ENCODE results near the gene NUCB1.
"Not testable (repeated sequence)": the region's sequence is repeated elsewhere in the genome, so short reads cannot be mapped to it uniquely, and the experiment has no call there.

DNA sequence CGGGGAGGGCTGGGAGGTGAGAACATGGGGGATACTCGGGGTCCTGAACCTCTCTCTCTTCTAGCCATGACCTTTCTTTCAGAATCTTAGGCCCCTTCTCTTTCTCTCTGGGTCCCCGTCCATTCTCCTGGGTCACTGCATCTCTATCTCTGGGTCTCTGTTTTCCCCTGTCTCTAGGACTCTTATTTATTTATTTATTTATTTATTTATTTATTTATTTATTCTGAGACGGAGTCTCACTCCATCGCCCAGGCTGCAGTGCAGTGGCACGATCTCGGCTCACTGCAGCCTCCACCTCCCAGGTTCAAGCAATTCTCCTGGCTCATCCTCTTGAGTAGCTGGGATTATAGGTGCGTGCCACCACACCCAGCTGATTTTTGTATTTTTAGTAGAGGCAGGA lies 19.2 kb downstream of the NUCB1 start:
- TF ChIP-seq, protein P1, sequence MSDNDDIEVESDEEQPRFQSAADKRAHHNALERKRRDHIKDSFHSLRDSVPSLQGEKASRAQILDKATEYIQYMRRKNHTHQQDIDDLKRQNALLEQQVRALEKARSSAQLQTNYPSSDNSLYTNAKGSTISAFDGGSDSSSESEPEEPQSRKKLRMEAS (CRISPR knock-in tag; IDR thresholded peaks at IDR 0.05) = not testable (repeated sequence)
- not testable (repeated sequence) for TF ChIP-seq ZNF138 (CRISPR knock-in tag; conservative IDR thresholded peaks at IDR 0.05); IRF1 (CRISPR knock-in tag; IDR thresholded peaks at IDR 0.05)

Measured in WTC11 (cell line).